ENCODE measurements around the gene ARHGAP5. TPM values are rescaled to one million over a fixed set of nuclear protein-coding genes. Genes with fewer than 3 reads are reported as not detected.
A peak's percentile ranks its signal among the peaks of the same experiment; 100 is the strongest.

ARHGAP5 gene
- total RNA-seq, 4 donors from 2014 or later = 85.8 to 167 (median 104) TPM

DNA sequence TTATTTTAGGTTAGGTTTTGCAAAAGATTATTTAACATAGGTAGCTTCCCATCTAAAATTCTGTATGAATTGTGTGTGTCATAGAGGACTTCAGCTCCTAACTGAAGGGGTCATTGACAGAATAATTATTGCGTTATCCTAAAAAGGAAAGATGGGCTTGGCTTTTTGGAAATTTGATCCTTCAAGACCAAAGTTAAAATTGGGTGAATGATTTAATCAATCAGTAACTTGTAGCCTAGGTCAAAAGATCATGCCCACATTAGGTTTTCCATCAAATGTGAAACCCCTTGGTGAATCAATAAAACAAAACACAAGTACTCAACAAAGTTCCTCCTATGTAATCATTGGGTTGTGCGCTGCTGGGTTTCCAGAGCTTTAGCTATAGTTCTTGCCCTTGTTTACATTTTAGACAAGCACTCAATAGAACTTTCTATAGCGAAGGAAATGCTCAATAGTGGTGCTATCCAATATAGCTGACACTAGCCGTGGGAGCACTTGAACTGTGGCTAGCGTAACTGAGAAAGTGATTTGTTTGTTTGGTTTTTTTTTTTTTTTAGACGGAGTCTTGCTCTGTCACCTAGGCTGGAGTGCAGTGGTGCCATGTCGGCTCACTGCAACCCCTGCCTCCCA is 37.6 kb upstream of the ARHGAP5 start:
- peaks cover 0 to 7% (median 0%) of the 10 kb centered on the region in 4 donors for H3K4me1 ChIP-seq
- no peak overlapping the region for H3K27ac ChIP-seq
- H3K27me3 ChIP-seq = no peaks in the 10 kb centered on the region
- H3K36me3 ChIP-seq = no peaks in the 10 kb centered on the region
- H3K4me3 ChIP-seq = no peak overlapping the region
- no peaks in the 10 kb centered on the region for H3K9me3 ChIP-seq
- WGBS, 2 donors = 75 to 76% methylated on average over 7 of the region's 7 CpGs
- TF ChIP-seq EP300 (IDR thresholded peaks at IDR 0.05) (no peak), POLR2A (IDR thresholded peaks at IDR 0.05) (no peak)
- TF ChIP-seq, protein P1, sequence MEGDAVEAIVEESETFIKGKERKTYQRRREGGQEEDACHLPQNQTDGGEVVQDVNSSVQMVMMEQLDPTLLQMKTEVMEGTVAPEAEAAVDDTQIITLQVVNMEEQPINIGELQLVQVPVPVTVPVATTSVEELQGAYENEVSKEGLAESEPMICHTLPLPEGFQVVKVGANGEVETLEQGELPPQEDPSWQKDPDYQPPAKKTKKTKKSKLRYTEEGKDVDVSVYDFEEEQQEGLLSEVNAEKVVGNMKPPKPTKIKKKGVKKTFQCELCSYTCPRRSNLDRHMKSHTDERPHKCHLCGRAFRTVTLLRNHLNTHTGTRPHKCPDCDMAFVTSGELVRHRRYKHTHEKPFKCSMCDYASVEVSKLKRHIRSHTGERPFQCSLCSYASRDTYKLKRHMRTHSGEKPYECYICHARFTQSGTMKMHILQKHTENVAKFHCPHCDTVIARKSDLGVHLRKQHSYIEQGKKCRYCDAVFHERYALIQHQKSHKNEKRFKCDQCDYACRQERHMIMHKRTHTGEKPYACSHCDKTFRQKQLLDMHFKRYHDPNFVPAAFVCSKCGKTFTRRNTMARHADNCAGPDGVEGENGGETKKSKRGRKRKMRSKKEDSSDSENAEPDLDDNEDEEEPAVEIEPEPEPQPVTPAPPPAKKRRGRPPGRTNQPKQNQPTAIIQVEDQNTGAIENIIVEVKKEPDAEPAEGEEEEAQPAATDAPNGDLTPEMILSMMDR (IDR thresholded peaks at IDR 0.05) = no peak
- no peak for DNase-seq (ENCODE audit: low spot score in 2 of 2)

DNA sequence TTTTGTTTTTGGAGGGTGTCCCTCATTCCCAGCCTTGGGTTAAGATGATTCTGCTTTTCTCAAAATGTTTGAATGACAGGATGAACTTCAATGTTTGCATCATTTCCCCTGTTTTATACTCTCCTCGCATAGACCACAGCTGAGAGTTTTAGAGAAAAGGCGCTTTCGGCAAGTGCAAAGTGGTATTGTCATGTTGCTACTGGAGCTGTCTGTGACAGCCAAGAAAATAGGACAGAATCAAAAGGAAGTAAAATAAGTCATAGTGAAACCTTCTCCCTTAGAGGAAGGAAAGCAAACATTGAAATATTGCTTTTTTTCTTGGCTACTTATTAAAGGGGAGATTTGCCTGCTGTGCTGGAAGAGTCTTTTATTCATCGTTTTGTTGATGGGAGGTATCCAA is 33.5 kb upstream of the ARHGAP5 start:
- H3K27ac ChIP-seq = peak overlapping the region in 1 of 4 donors; percentile 61
- 45 to 47% methylated on average over 4 of the region's 4 CpGs for WGBS, 2 donors
- no peak overlapping the region for H3K4me3 ChIP-seq
- TF ChIP-seq EP300 (IDR thresholded peaks at IDR 0.05) (peak in 1 of 2 donors; percentile 33), POLR2A (IDR thresholded peaks at IDR 0.05) (no peak)
- TF ChIP-seq, protein P1 (IDR thresholded peaks at IDR 0.05) = no peak
- no peaks in the 10 kb centered on the region for H3K9me3 ChIP-seq
- no peaks in the 10 kb centered on the region for H3K27me3 ChIP-seq
- peaks cover 0 to 12% (median 0%) of the 10 kb centered on the region in 4 donors for H3K4me1 ChIP-seq
- DNase-seq (ENCODE audit: low spot score in 2 of 2) = no peak
- no peaks in the 10 kb centered on the region for H3K36me3 ChIP-seq

DNA sequence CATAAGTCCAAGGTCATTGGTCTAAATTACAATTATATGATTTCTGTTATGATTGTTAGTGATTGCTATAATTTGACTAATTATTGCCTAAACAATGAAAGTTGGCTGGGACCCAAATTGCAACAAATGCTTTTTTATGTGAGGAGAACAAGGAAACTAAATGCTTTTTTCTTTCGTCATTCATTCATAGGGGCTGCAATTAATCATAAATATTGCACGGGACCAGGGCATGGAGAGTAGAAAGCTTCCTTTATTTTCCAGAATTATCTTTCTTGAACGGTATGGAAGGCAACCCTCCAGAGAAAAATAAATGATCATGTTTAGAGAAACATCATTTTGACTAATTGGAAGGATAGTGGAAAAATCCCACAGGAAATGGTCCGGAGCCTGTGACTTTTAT is 32.6 kb upstream of the ARHGAP5 start:
- no peak overlapping the region for H3K27ac ChIP-seq
- WGBS, 2 donors = 32 to 33% methylated on average over 4 of the region's 4 CpGs
- no peak for DNase-seq (ENCODE audit: low spot score in 2 of 2)
- peaks cover 0 to 12% (median 0%) of the 10 kb centered on the region in 4 donors for H3K4me1 ChIP-seq
- H3K9me3 ChIP-seq = no peaks in the 10 kb centered on the region
- H3K27me3 ChIP-seq = no peaks in the 10 kb centered on the region
- no peak for TF ChIP-seq EP300 (IDR thresholded peaks at IDR 0.05)
- TF ChIP-seq, protein P1 (IDR thresholded peaks at IDR 0.05) = no peak
- H3K36me3 ChIP-seq = no peaks in the 10 kb centered on the region
- no peak overlapping the region for H3K4me3 ChIP-seq

DNA sequence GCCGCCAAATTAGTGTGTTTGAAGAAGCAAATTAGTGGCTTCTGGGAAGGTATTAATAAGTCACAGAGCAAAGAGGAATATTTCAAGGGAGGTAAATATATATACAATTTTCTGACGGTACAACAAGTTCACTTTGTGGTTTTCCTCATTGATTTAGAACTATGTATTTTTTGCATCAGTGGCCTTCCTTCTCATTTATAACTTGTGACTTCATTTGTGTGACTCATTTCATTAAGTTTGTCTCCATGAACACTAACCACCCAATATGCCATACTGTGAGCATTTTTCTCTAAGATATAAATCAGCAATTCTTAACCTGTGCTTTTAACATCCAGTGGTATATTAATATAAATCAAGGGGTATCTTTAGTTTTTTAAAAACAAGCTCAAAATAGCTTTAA is 29.3 kb upstream of the ARHGAP5 start:
- Histone ChIP-seq H3K4me1 (peaks cover 0 to 12% (median 0%) of the 10 kb centered on the region in 4 donors), H3K27me3 (no peaks in the 10 kb centered on the region), H3K9me3 (no peaks in the 10 kb centered on the region), H3K27ac (no peak overlapping the region), H3K36me3 (no peaks in the 10 kb centered on the region), H3K4me3 (no peak overlapping the region)
- TF ChIP-seq, protein P1 (IDR thresholded peaks at IDR 0.05) = no peak
- no peak for TF ChIP-seq EP300 (IDR thresholded peaks at IDR 0.05)
- no peak for TF ChIP-seq POLR2A (IDR thresholded peaks at IDR 0.05)
- 69 to 72% methylated on average over 2 of the region's 2 CpGs for WGBS, 2 donors
- DNase-seq (ENCODE audit: low spot score in 2 of 2) = no peak

DNA sequence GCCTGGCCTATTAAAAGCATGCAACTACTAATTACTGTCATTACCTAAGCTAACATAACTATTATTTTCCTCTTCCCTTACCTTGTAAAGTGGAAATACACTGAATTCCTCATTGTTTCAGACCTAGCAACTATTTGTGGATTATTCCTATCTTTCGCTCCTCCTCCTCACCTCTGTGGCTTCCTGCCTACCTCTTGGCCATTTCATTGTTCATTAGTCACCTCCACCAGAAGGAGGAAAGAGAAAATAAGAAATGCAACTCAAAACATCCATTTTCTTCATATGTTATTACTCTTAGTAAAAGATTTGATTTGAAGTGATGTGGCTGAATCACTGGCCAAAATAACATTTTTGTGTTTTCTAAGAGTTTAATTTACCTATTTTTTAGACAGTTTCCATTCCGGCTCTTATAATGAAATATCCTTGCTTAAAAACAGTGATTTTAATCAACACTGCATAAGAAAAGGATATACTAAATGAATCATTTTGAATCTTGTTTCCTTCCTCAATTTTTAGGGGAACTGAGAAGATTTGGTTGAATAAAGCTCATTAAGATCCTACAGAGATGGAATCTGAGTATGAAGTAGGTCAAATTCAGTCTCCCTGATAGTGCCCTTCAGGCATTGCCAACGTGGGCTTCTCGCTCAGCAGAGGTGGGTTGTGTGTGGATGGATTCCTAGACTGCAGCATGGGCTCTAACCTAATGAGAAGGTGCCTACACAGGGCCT is 27.6 kb upstream of the ARHGAP5 start:
- no peaks in the 10 kb centered on the region for H3K36me3 ChIP-seq
- H3K27ac ChIP-seq = no peak overlapping the region
- H3K4me3 ChIP-seq = no peak overlapping the region
- no peak for DNase-seq (ENCODE audit: low spot score in 2 of 2)
- H3K9me3 ChIP-seq = no peaks in the 10 kb centered on the region
- peaks cover 0 to 5% (median 0%) of the 10 kb centered on the region in 4 donors for H3K4me1 ChIP-seq
- no peaks in the 10 kb centered on the region for H3K27me3 ChIP-seq
- TF ChIP-seq, protein P1 (IDR thresholded peaks at IDR 0.05) = no peak
- TF ChIP-seq EP300 (IDR thresholded peaks at IDR 0.05) (no peak), POLR2A (IDR thresholded peaks at IDR 0.05) (no peak)
- WGBS, 2 donors = 73 to 83% methylated on average over 4 of the region's 4 CpGs
